GM18508 (cell line): ENCODE results near the gene LEPROT.

Experiments
- ATAC-seq: cut with Tn5 transposase; IDR thresholded peaks from one replicate; pipeline ENCODE4 v1.9.1; 2021; ENCODE audit warnings: moderate number of reproducible peaks; ENCODE audit not compliant: insufficient read depth, unreplicated experiment

The LEPROT gene

GRCh38 chr1:65409816-65410326, 10.6 kb upstream of the LEPROT start:
- no peak for ATAC-seq

GRCh38 chr1:65412256-65412983, 8.0 kb upstream of the LEPROT start:
- ATAC-seq = no peak

- ATAC-seq = no peak
Measured at GRCh38 chr1:65412984-65413375, 7.5 kb upstream of the LEPROT start.

GRCh38 chr1:65414538-65414937, 5.9 kb upstream of the LEPROT start:
- no peak for ATAC-seq

- no peak for ATAC-seq
Measured at GRCh38 chr1:65416767-65417166, 3.7 kb upstream of the LEPROT start.

GRCh38 chr1:65417729-65418128, 2.7 kb upstream of the LEPROT start:
- ATAC-seq = no peak

GRCh38 chr1:65418522-65419185, 1.8 kb upstream of the LEPROT start:
- ATAC-seq = no peak

- ATAC-seq = peak; percentile 80
Measured at GRCh38 chr1:65419681-65420589, 533 bp upstream of the LEPROT start.

- ATAC-seq = no peak
Measured at GRCh38 chr1:65421351-65422025, 1.0 kb downstream of the LEPROT start.

GRCh38 chr1:65422241-65423203, 2.1 kb downstream of the LEPROT start:
- ATAC-seq = no peak

- ATAC-seq = no peak
Measured at GRCh38 chr1:65423884-65424572, 3.6 kb downstream of the LEPROT start.

GRCh38 chr1:65424573-65424889, 4.1 kb downstream of the LEPROT start:
- no peak for ATAC-seq

GRCh38 chr1:65425006-65425405, 4.5 kb downstream of the LEPROT start:
- no peak for ATAC-seq

- ATAC-seq = no peak
Measured at GRCh38 chr1:65425697-65426096, 5.2 kb downstream of the LEPROT start.

- no peak for ATAC-seq
Measured at GRCh38 chr1:65429078-65429477, 8.6 kb downstream of the LEPROT start.

GRCh38 chr1:65429806-65430205, 9.3 kb downstream of the LEPROT start:
- ATAC-seq = no peak

GRCh38 chr1:65431111-65431705, 10.7 kb downstream of the LEPROT start:
- no peak for ATAC-seq

GRCh38 chr1:65432918-65433317, 12.4 kb downstream of the LEPROT start:
- no peak for ATAC-seq
